A673 (cell line): ENCODE data around the gene SLIT1.

ENCODE experiments used
- CTCF ChIP-seq: fragments of 300-800, 200-600 bp; sonication (generic); conservative IDR thresholded peaks from 2 replicates; pipeline ENCODE4 v1.5.1; 2017; ENCODE audit warnings: low read depth, mild to moderate bottlenecking, antibody characterized with exemption, low read length, moderate library complexity, mixed read lengths
- EZH2 ChIP-seq: fragments of 200-600 bp; sonication (generic); IDR thresholded peaks from 2 replicates; pipeline ENCODE4 v1.6.1; 2017; ENCODE audit warnings: borderline replicate concordance, low read depth, mild to moderate bottlenecking, mixed read lengths, antibody characterized with exemption, low read length; ENCODE audit not compliant: poor library complexity, severe bottlenecking

GRCh38 chr10:97012470-97012869, 173.3 kb downstream of the SLIT1 start:
- TF ChIP-seq CTCF, result no peak
- TF ChIP-seq EZH2, result no peak
